Fibroblast of gingiva (primary cell): ENCODE measurements around the gene TADA2A.
"Not testable (repeated sequence)": the region's sequence is repeated elsewhere in the genome, so short reads cannot be mapped to it uniquely, and the experiment has no call there.

Experiments used
- DNase-seq: peaks from one replicate; pipeline ENCODE4 v3.0.0-alpha.2; 2011; ENCODE audit warnings: low read depth

The TADA2A gene

GRCh38 chr17:37493249-37494027 is 86.8 kb downstream of the TADA2A start:
- peak; percentile 90 for DNase-seq

DNA sequence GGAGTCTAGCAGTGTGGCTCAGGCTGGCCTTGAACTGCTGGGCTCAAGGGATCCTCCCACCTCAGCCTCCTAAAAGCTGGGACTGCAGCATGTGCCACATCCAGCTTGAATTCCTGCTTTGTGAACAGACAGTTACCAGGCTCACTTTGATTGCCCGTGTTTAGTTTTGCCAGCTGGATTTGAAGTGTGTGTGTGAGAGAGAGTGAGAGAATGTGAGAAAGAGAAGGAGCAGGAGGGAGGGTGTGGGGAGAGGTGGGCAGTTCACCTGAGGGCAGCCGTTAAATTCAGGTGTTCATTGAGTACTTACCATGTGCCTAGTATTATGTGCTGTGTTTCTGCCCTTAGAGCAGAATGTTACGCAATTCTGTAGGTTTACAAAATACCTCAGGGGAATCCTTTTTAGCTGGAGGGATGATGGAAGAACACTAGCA is 87.7 kb downstream of the TADA2A start:
- peak; percentile 22 for DNase-seq

- no peak for DNase-seq
Observed at GRCh38 chr17:37494971-37495370, 88.3 kb downstream of the TADA2A start.

DNA sequence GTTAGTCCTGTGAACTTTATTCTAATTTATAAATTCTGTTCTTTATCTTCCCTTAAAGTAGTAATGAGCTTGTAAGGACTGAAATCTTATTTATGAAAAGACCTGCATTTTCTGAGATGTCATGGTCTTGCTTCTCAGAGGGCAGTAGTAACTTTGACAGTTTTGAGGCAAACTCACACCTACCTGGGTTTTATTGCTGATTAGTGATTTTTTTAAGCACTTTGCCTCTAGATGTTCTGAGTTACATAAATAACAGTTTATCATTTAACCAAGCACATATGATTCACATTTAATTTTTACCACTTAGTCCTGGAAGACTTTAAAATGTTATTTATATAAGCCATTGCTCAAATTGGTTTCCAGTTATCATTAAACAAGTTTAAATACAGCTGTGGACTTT is 93.7 kb downstream of the TADA2A start:
- DNase-seq: no peak

DNA sequence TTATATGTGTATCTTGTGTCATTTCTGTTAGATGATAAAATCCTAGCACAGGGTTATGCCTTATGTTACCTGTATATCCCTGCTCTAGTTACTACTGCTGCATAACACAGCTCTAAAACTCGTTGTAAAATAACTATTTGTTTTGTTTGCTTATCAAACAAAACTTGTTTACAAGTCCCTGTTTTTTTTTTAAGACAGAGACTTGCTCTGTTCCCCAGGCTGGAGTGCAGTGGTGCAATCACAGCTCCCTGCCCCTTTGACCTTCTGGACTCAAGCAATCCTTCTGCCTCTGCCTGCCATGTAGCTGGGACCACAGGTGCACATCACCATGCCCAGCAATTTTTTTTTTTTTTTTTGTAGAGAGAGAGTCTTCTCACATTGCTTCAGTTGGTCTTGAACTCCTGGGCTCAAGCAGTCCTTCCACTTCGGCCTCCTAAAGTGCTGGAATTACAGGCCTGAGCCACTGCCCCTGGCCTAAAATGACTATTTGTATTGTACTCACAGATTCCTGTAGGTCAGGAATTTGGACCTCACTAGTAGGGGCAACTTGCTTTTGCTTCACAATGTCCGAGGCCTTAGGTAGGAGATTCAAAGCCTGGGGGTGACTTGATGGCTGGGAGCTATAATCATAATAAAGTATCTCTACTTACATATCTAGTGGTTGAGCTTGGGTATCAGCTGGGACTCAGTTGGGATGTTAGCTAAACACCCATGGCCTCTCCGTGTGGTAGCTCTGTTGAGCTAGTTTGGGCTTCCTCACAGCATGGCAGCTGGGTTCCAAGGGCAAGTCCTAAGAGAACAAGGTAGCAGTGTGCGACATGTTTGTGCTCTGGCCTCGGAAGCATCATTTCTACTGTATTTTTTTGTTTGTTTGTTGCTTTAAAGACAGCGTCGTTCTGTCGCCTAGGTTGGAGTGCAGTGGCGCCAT is 95.6 kb downstream of the TADA2A start:
- DNase-seq: no peak

GRCh38 chr17:37503148-37503547 is 96.5 kb downstream of the TADA2A start:
- DNase-seq: no peak

- no peak for DNase-seq
Observed at GRCh38 chr17:37505333-37505732, 98.6 kb downstream of the TADA2A start.

DNA sequence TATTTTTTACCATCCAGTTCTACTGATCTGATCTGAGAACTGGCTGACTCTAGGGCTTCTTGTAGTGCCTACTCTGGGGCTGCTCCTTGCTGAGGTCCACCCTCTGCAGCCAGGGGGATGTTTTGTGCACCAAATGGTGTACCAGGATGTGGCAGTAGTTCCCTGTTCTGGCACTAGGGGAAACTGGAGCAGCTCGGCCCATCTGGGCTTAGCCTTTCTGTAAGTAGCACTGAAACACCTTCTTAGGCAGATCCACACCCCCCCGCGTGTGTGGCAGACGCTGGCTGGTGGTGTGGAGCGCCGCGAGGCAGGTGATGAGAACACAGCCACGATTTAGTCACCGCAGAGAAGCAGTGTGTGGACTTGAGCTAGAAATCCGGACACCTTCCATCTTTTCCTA is 100.0 kb downstream of the TADA2A start:
- no peak for DNase-seq

GRCh38 chr17:37507111-37507510 is 100.4 kb downstream of the TADA2A start:
- DNase-seq: no peak

DNA sequence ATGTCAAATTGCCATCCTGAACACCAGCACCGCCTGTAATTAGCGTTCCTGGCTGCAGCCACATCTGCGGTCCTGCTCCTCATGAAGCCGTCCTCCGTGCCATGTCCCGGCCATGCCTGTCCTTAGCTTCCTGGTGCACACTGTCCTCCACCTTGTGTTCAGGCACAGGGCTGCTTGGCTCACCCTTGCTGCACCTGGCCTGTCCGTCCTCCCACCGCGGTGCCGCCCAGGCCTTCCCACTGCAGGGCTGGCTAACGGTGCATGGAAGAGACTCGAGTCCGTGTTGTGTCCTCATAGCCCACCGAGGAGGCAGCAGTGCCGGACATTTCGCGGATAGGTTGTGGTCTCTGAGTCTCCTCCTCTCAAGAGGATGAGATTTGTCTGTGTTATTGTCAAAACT is 103.4 kb downstream of the TADA2A start:
- DNase-seq: no peak

- not testable (repeated sequence) for DNase-seq
Observed at GRCh38 chr17:37511642-37512041, 105.0 kb downstream of the TADA2A start.

DNA sequence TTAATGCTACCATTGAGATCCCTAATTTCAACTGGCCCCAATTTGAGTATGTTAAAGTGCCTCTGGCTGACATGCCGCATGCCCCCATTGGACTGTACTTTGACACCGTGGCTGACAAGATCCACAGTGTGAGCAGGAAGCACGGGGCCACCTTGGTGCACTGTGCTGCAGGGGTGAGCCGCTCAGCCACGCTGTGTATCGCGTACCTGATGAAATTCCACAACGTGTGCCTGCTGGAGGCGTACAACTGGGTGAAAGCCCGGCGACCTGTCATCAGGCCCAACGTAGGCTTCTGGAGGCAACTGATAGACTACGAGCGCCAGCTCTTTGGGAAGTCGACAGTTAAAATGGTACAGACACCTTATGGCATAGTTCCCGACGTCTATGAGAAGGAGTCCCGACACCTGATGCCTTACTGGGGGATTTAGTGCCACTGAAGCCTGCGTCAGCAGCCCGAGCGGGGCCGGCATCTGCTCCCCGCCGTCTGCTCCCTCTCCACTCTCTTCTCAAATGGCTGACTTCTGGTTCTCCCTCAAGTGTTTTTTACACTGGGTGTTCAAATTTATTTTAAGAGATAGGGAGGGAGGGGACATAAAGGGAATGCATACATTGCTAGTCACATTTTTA is 105.9 kb downstream of the TADA2A start:
- no peak for DNase-seq

GRCh38 chr17:37513711-37514110 is 107.0 kb downstream of the TADA2A start:
- no peak for DNase-seq

DNA sequence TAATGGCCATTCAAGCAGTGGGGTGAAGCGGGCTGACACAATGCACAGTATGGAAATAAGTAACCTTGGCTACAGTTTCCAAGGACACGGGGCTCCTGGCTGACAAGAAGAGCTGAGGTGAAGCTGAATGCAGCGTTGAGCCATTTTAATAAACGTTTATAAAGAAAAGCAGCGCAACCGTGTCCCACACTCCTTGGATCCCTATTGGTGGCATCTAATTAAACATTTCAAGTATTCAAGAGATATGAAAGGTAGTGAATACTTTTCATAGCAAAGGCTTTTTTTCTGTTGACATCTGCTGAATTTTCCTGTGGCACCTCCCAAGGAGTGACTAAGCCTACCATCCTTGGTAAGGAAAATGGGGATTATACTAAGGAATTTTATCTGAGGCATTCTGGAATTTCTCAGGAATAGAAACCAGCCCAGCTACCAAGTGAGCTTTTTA is 109.5 kb downstream of the TADA2A start:
- no peak for DNase-seq

- DNase-seq: no peak
Observed at GRCh38 chr17:37517881-37518280, 111.2 kb downstream of the TADA2A start.

GRCh38 chr17:37518826-37519225 is 112.1 kb downstream of the TADA2A start:
- peak; percentile 54 for DNase-seq

- DNase-seq: no peak
Observed at GRCh38 chr17:37519251-37519985, 112.7 kb downstream of the TADA2A start.

GRCh38 chr17:37520174-37520573 is 113.5 kb downstream of the TADA2A start:
- DNase-seq: no peak

GRCh38 chr17:37521821-37522220 is 115.1 kb downstream of the TADA2A start:
- no peak for DNase-seq

GRCh38 chr17:37523715-37524219 is 117.1 kb downstream of the TADA2A start:
- DNase-seq: no peak

DNA sequence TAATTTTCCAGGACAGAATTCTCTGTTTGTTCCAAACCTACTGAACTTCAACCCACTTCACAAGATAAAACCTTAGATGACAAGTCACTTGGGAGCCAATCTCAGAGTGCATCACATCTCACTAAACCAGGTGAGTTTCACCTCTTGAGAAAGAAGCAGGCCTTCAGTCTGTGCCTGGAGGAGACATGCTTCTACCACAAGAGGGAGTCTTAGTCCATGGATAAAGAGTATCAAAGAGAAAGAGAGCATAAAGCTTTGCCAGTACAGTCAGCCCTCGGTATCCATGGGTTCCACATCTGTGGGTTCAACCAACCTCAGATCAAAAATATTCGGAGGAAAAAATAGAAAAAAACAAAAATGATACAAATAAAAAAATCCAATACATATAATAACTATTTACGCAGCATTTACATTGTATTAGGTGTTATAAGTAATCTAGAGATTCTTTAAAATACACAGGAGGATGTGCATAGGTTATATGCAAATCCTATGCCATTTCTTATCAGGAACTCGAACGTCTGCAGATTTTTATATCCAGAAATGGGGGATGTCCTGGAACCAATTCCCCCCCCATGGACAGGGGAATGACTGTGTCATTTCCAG is 120.7 kb downstream of the TADA2A start:
- peak; percentile 39 for DNase-seq
